RWPE1 (cell line): ENCODE data around the gene SLC9A1.

Experiments
- CTCF ChIA-PET: fragments of 350-600 bp; sonication (Branson Sonifier 250); formaldehyde crosslinking; extraction: SDS; loops from one replicate; lab custom pipeline; 2021; lab: Yijun Ruan, JAX
- POLR2A ChIA-PET: fragments of 400-600 bp; formaldehyde crosslinking; extraction: SDS; loops from one replicate; lab custom pipeline; 2020; ENCODE audit warnings: antibody characterized with exemption; ENCODE audit not compliant: low non-redundant PET; lab: Yijun Ruan, JAX
- DNase-seq: peaks from one replicate; pipeline ENCODE4 v3.0.0; 2012; ENCODE audit warnings: low spot score
- H3K27ac ChIP-seq: fragments of 450-650 bp; 2 replicates; pipeline ENCODE4 v1.5.1; 2017
- TF ChIP-seq, protein P1 (sequence below): fragments of 450-650 bp; conservative IDR thresholded peaks from 2 replicates; pipeline ENCODE4 v1.5.1; 2017; ENCODE audit warnings: low read depth, mild to moderate bottlenecking

Gene SLC9A1

DNA sequence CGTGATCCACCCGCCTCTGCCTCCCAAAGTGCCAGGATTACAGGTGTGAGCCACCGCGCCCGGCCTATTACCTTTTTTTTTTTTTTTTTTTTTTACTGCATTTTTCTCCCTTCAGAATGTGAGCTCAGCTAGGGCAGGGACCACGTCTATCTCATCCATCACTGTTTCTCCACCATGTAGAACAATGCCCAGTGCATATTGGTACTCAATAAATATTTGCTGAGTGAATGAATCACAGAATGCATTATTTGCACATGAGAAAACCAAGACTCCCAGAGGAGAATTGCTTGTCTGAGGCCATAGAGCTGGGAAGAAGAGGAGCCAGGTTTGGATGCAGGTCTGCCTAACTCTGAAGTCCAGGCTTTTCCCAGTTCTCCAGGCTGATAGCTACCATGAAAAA, 8.2 kb upstream of the SLC9A1 start:
- CTCF ChIA-PET, result no interaction called here
- no peak for DNase-seq
- POLR2A ChIA-PET, result interaction anchor here (0.6 kb wide), 1 partner anchor 19 kb away, joined by 12 read pairs; no protein-coding TSS in a partner anchor
- TF ChIP-seq, protein P1, sequence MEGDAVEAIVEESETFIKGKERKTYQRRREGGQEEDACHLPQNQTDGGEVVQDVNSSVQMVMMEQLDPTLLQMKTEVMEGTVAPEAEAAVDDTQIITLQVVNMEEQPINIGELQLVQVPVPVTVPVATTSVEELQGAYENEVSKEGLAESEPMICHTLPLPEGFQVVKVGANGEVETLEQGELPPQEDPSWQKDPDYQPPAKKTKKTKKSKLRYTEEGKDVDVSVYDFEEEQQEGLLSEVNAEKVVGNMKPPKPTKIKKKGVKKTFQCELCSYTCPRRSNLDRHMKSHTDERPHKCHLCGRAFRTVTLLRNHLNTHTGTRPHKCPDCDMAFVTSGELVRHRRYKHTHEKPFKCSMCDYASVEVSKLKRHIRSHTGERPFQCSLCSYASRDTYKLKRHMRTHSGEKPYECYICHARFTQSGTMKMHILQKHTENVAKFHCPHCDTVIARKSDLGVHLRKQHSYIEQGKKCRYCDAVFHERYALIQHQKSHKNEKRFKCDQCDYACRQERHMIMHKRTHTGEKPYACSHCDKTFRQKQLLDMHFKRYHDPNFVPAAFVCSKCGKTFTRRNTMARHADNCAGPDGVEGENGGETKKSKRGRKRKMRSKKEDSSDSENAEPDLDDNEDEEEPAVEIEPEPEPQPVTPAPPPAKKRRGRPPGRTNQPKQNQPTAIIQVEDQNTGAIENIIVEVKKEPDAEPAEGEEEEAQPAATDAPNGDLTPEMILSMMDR, result no peak
- no peak overlapping the region for H3K27ac ChIP-seq

DNA sequence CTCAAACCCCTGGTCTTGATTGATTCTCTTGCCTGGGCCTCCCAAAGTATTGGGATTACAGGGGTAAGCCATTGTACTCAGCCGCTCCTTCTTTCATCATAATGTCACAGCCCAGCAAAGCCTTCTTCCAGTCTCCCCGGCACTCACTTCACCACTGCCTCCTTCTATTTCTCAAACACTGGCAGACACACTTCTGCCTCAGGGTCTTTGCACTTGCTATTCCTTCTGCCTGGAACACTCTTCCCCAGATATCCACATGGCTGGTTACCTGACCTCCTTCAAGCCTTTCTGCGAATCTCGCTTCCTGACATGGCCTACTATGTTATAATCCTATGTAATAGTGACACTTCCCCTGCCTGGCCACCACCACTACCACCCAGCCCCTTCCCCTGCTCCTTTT, 7.2 kb upstream of the SLC9A1 start:
- TF ChIP-seq, protein P1, result no peak
- CTCF ChIA-PET, result no interaction called here
- POLR2A ChIA-PET, result interaction anchor here (0.7 kb wide), 1 partner anchor 974 kb away, joined by 3 read pairs; no protein-coding TSS in a partner anchor
- no peak for DNase-seq
- peak overlapping the region; percentile 9; the same call in 1 of the 2 replicates for H3K27ac ChIP-seq

DNA sequence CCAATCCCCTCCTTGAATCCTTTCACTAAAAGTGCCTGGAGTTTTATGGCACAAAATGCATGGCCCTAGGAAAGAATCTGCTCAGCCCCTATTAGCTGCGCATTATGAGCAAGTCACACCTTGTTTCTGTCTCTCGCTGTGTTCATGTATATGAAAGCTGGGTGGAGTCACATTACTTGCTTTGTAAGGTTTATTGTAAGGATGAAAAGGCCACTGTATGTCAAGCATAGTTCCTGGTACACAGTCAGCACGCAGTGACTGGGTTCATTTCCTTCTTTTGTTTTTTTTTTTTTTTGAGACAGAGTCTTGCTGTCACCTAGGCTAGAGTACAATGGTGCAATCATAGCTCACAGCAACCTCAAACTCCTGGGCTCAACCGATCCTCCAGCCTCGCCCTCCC, 6.7 kb upstream of the SLC9A1 start:
- no peak for DNase-seq
- H3K27ac ChIP-seq, result peak overlapping the region; percentile 56
- POLR2A ChIA-PET, result interaction anchor here (0.7 kb wide), 3 partner anchors 13 to 974 kb away, joined by 3 to 7 read pairs (median 4); partner anchors contain the start of gene SYTL1
- CTCF ChIA-PET, result interaction anchor here (0.6 kb wide), 1 partner anchor 39 kb away, joined by 3 read pairs; no protein-coding TSS in a partner anchor
- TF ChIP-seq, protein P1, result no peak

DNA sequence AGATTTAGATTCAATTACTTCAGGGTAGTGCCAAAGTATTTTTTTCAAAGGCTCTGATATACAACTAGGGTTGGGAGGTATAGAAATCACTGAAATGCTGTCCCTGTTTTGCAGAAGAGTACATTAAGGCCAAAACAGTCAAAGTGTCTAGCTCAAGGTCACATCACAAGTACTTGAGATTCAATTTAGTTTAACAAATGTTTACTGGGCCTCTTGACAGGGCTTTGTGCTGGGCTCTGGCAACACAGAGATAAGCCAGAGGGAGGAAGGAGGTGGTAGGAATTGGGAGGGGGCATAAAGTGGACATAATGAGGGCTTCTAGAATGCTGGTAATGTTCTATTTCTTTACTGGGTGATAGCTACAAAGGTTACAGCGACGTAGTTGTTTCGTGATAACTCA, 2.3 kb upstream of the SLC9A1 start:
- no peak overlapping the region for H3K27ac ChIP-seq
- CTCF ChIA-PET, result interaction anchor here (0.7 kb wide), 1 partner anchor 45 kb away, joined by 3 read pairs; no protein-coding TSS in a partner anchor
- TF ChIP-seq, protein P1, result no peak
- DNase-seq, result no peak
- POLR2A ChIA-PET, result no interaction called here

DNA sequence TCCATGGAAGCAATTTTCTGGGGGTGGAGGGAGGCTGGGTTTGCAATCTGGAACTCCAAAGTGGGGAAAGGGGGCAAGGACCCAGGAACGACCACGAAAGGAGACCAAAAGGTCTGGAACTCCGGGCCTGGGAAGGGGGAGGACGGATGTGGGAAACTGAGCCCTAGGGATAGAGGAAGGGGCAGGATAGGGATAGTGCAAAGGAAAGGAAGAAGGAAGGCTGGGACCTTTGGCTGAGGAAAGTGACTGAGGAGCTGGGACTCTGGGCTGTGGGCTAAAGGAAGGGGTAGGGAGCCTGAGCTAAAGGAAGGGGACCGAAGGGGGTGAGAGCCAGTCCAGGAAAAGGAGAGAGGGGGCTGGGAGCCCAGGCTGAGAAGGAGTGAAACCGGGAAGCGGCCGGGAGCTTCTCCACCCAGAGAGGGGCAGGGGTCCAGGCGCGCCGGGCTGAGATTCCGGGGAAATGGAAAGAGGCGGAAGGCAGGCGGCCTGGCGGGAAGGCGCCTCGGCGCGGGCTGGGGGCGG, 395 bp downstream of the SLC9A1 start:
- peak overlapping the region; percentile 92 for H3K27ac ChIP-seq
- no peak for DNase-seq
- TF ChIP-seq, protein P1, result no peak
- POLR2A ChIA-PET, result interaction anchor here (0.5 to 1.8 kb wide), 10 partner anchors 9 to 1469 kb away, joined by 3 to 13 read pairs (median 4); partner anchors contain the start of gene WDTC1
- CTCF ChIA-PET, result interaction anchor here (0.6 to 1.1 kb wide), 10 partner anchors 10 to 378 kb away, joined by 3 to 6 read pairs (median 3); no protein-coding TSS in a partner anchor

DNA sequence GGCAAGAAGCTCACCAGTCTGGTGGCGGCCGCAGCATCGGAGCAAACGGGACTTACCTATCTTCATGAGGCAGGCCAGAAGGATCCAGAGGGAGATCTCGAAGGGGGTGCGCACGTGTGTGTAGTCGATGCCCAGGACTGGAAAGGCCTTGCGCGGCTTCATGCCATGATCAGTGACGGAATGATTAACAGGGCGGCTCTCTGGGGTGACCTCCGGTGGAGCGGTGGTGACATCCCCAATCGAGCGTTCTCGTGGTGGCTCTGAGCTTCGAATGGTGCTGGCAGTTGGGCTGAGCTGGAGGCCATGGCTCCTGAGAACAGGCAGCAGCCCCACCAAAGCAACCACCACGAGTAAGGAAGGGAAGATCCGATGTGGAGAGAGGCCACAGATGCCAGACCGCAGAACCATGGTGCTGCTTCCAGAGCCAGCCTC, 982 bp downstream of the SLC9A1 start:
- H3K27ac ChIP-seq, result peak overlapping the region; percentile 92
- DNase-seq, result no peak
- ChIA-PET CTCF (interaction anchor here (0.7 to 1.1 kb wide), 2 partner anchors 28 to 48 kb away, joined by 3 read pairs; no protein-coding TSS in a partner anchor), POLR2A (interaction anchor here (0.8 to 1.8 kb wide), 2 partner anchors 42 to 53 kb away, joined by 3 to 13 read pairs; no protein-coding TSS in a partner anchor)
- TF ChIP-seq, protein P1, result no peak
